Adipose tissue (tissue), 3 donors: ENCODE data around the gene USP13. TPM values are rescaled to one million over a fixed set of nuclear protein-coding genes. Genes with fewer than 3 reads are reported as not detected.

Source experiments
- H3K27ac ChIP-seq: one replicate; pipeline ENCODE4 v1.5.1; 2013; ENCODE audit warnings: low read depth, low read length
- WGBS, 3 donors: extraction: QIAGEN DNeasy Blood & Tissue Kit; methylation state at CpG; one replicate each; pipeline ENCODE4 v1.1.7; 2013; 5-methylcytosine and 5-hydroxymethylcytosine counted together
- polyA plus RNA-seq, 3 donors: library from polyadenylated mRNA; stranded (reverse); fragments of 200-250 nt; gene quantifications; one replicate each; pipeline ENCODE4 v1.2.3, GENCODE V29; 2013
- donor health status: healthy with polysubstance abuse.
- donor health status: Bipolar disorder and iron deficiency.
- donor health status: healthy.

Gene USP13
- polyA plus RNA-seq, 3 donors, result 2.6 to 5.3 (median 5.3) TPM

- 90 to 97% (median 93%) methylated on average over 10 of the region's 10 CpGs for WGBS, 3 donors
- H3K27ac ChIP-seq, result no peak overlapping the region
Measured at GRCh38 chr3:179719048-179719734, 66.4 kb downstream of the USP13 start.

DNA sequence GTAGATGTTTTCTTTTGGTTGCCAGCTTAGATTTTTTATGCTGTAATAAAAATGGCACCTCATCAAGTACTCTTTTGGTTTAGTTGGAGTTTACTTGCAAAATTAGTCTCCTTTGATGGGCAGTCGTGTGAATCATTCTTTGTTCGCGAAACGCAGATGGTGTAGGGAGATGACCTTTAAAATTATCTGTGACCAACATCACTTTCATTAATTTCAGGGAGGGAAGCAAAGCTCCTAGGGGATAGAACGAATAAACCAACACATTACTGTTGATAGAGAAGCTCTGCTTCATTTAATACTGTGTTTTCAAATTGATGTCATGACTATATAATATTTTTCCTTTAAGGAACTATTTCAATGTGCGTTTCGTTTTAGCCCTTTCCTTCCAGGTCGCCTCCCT is 67.4 kb downstream of the USP13 start:
- WGBS, 3 donors, result 80 to 82% (median 81%) methylated on average over 8 of the region's 8 CpGs
- H3K27ac ChIP-seq, result no peak overlapping the region

- H3K27ac ChIP-seq, result no peak overlapping the region
Measured at GRCh38 chr3:179723617-179724016, 70.8 kb downstream of the USP13 start.

GRCh38 chr3:179726075-179726699 is 73.3 kb downstream of the USP13 start:
- no peak overlapping the region for H3K27ac ChIP-seq
- 89 to 98% (median 92%) methylated on average over 5 of the region's 5 CpGs for WGBS, 3 donors

- 82 to 88% (median 85%) methylated on average over 3 of the region's 3 CpGs for WGBS, 3 donors
- H3K27ac ChIP-seq, result no peak overlapping the region
Measured at GRCh38 chr3:179729086-179729485, 76.2 kb downstream of the USP13 start.

GRCh38 chr3:179729981-179730380 is 77.1 kb downstream of the USP13 start:
- 71 to 72% (median 71%) methylated on average over 2 of the region's 2 CpGs for WGBS, 3 donors
- no peak overlapping the region for H3K27ac ChIP-seq

GRCh38 chr3:179730506-179730905 is 77.7 kb downstream of the USP13 start:
- 90 to 99% (median 99%) methylated on average over 3 of the region's 3 CpGs for WGBS, 3 donors
- H3K27ac ChIP-seq, result no peak overlapping the region

- WGBS, 3 donors, result 90 to 96% (median 95%) methylated on average over 9 of the region's 9 CpGs
- no peak overlapping the region for H3K27ac ChIP-seq
Measured at GRCh38 chr3:179731544-179731943, 78.7 kb downstream of the USP13 start.

DNA sequence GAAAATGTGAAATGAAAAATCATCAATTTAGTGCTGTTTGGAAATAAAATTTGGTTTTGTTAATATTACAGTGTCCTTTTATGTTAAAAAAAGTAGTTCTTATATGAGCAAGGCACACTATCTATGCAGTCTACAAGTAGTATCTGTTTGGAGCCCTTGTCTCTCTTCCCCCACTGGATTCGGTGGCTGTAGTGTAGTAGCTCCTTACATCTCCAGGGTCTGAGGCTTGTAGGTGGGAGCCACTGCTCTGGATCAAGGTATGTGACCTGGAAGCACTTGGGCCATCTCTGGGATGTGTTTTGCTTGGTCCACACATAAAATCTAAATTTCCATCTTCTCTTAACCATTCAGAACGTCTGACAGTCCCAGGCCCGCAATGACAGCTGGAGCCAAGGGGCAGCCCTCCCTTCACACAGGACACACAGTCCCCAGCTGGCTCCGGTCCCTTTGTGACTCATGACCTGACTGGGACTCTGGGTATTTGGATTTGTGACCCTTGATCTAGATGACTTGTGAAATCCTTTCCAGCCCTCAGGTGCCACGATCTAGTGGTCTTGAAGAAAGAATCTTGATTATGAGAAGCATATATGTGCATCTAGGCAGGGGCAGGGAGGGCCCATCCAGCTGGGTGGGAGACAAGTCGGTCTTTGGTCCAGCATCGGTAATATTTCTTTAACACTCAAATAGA is 80.0 kb downstream of the USP13 start:
- H3K27ac ChIP-seq, result no peak overlapping the region
- WGBS, 3 donors, result 77 to 87% (median 85%) methylated on average over 7 of the region's 7 CpGs

GRCh38 chr3:179733797-179734196 is 81.0 kb downstream of the USP13 start:
- 94 to 96% (median 94%) methylated on average over 5 of the region's 5 CpGs for WGBS, 3 donors
- H3K27ac ChIP-seq, result no peak overlapping the region

GRCh38 chr3:179734497-179735281 is 81.8 kb downstream of the USP13 start:
- H3K27ac ChIP-seq, result no peak overlapping the region
- WGBS, 3 donors, result 88 to 92% (median 90%) methylated on average over 4 of the region's 4 CpGs

DNA sequence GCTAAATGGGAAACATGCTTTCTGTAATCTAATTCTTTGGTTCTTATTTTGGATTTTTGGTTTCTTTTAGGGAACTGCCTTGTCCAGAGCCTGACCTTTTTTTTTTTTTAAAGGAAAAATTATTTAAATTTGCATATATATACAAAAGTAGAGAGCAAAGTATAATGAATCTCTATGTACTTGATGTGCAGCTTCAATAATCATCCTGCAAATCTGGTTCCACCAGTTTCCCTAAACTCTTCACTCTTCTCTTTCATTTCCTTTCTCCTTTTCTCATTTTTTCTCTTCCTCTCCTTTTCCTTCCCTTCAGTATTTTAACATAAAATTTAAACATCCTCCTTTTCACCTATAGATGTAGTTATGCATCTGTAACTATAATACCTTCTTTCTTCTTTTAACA is 82.5 kb downstream of the USP13 start:
- H3K27ac ChIP-seq, result no peak overlapping the region

DNA sequence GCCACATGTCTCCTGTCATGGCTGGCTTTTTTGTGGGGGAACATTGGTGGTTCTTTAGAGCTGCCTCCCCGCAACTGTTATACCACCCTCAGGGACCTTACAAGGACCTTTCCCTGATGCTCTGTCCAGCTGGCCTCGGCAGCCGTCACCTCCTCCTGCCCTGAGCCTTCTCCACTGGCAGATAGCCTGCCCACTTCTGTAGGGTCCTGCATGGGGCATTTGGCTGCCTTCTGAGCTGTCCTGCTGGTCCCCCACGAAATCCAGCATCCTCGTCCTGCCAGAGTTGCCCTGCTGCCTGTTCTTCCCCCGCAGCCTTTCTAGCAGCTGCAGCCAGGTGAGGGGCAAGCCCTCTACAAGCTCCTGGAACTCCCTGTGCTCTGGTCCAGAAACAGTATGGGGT is 86.2 kb downstream of the USP13 start:
- H3K27ac ChIP-seq, result no peak overlapping the region
- 94 to 97% (median 96%) methylated on average over 6 of the region's 6 CpGs for WGBS, 3 donors

DNA sequence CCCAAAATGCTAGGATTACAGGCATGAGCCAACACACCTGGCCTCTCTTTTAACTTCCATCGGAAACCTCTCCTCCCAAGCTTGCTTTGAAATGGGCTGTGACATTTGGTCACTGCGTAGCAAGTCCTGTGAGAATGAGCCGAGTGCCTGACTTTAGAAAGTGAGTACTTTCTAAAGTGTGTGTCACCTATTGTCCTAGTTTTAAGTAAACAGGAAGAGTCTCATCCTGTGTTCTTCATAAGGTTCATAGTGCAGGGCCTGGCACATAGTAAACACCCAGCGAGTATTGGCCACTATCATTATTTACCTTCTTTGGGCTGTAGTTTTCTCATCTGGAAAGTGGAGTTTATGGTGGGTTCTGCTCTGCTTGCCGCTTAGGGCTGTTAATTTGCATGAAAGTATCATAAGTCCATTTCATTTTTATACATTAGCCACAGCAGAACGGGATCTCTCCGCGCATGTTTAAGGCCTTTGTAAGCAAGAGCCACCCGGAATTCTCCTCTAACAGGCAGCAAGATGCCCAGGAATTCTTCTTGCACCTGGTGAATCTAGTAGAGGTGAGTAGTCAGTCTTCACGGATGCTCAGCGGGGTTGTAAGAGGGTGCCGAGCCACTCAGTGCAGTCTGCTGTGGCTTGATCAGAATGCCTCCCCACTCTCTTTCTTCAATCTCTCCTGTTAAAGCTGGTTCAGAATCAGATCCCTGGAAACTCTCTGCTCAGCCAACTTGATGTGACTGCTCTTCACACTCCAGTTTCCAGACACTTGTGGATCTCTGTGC is 87.2 kb downstream of the USP13 start:
- WGBS, 3 donors, result 81 to 85% (median 83%) methylated on average over 12 of the region's 12 CpGs
- H3K27ac ChIP-seq, result no peak overlapping the region

- WGBS, 3 donors, result 60 to 87% (median 68%) methylated on average over 2 of the region's 2 CpGs
- no peak overlapping the region for H3K27ac ChIP-seq
Measured at GRCh38 chr3:179743913-179744312, 91.1 kb downstream of the USP13 start.

- H3K27ac ChIP-seq, result no peak overlapping the region
- 91 to 99% (median 92%) methylated on average over 5 of the region's 5 CpGs for WGBS, 3 donors
Measured at GRCh38 chr3:179744667-179745066, 91.8 kb downstream of the USP13 start.

DNA sequence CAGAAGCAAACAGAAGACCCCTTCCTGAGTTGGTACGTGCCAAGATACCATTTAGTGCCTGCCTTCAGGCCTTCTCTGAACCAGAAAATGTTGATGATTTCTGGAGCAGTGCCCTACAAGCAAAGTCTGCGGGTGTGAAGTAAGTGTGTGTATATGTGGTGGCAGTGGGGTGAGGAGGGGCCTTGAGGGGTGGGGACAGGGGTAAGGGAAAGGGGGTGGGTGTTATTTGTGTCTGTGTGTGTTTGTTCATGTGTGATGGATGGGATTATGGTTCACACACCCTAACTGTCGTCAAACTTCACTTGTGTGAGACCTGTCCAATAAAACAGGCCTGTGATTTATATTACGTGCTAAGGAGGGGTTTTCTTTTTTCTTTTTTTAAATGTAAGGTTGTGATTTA is 92.2 kb downstream of the USP13 start:
- H3K27ac ChIP-seq, result no peak overlapping the region
- 77 to 92% (median 85%) methylated on average over 4 of the region's 4 CpGs for WGBS, 3 donors

DNA sequence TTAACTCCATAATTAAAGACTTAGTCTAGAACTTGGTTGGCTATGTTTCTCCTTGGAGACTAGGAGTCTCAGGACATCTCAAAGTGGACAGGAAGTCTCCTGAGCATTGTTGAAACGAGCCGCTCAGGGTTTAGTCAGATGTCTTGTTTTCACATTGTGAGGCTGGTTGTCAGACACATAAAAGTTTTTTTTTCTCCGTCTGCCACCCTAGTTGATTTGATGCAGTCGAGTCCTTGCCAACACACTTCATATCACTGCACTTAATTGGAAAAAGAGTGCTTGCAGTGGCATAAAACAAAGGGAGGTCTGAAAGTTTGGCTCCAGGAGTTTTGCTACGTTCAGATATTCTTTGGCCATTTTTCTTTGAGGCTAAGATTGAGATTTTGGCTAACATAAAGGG is 92.9 kb downstream of the USP13 start:
- 68 to 80% (median 75%) methylated on average over 5 of the region's 5 CpGs for WGBS, 3 donors
- no peak overlapping the region for H3K27ac ChIP-seq
